ENCODE measurements around the gene KDM2B. TPM values are rescaled to one million over a fixed set of nuclear protein-coding genes. Genes with fewer than 3 reads are reported as not detected.

KDM2B gene
- total and polyA plus RNA-seq, 2 of the 8 experiments (the other 6 are each of a cell fraction or from before 2014, with no cell fraction given) = 111 to 162 TPM

DNA sequence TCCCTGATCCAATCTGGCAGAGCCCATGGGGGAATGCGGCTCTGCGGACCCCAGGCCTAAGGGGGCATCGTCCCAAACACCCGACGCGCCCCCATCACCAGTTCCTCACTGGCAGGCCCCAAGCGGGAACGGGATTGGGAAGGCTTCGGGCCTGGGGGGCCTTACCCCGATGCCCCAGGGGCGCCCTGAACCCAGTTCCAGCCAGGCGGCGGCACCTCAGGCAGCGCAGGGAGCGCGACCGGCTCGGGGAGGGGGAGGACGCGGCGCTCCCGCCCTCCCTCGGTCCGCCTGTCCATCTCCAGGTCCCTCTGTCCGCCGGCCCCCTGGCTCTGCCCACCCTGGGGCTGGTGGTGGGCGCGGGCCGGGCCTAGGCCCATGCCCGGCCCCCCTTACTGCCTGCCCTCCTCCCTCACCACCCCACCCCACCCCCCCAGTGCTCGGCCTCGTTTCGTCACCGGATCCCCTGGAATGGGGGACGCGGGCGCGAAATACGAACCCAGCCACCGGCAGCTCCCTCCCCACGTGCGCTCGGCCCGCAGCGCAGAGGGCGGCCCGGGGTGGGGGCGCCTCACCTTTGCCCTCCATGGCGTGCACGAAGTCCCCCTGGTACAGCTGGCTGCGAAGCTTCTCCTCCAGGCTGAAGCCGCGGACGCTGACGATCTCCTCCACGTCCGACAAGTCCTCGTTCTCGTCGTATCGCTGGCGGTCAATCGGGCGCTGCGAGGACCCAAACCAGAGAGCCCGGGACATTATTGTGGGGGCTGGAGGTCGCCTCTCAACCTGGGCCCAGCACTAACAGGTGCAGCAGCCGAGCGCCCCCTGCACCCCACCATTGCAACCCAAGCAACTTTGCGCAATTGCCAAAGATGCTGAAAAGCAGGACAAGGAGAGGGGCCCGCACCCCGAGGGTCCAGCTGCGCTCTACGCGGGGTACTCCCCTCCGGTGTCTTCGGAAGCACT lies 2.3 kb downstream of the KDM2B start (continued):
- TF ChIP-seq FOSL1 (IDR thresholded peaks at IDR 0.05; ENCODE audit: insufficient read depth, low read depth, low read length) = no peak
- peak; percentile 66 for TF ChIP-seq CEBPB (IDR thresholded peaks at IDR 0.05; ENCODE audit: low read depth, low read length)
- peak; percentile 9; the same call in 1 of the 2 replicates for TF ChIP-seq CHD1 (IDR thresholded peaks at IDR 0.05; ENCODE audit: low read depth, low read length)
- TF ChIP-seq RBBP5 (IDR thresholded peaks at IDR 0.05; ENCODE audit: borderline replicate concordance, low read depth, low read length) = no peak
